T1000 (cell line): ENCODE data around the gene RTL10.

Experiments
- DNase-seq: peaks from one replicate; lab custom pipeline; 2025; ENCODE audit warnings: mixed read lengths; lab: John Stamatoyannopoulos, UW

Gene RTL10

GRCh38 chr22:19863571-19863970 is 8.9 kb upstream of the RTL10 start:
- DNase-seq = no peak

GRCh38 chr22:19862619-19863246 is 8.1 kb upstream of the RTL10 start:
- DNase-seq = no peak

- no peak for DNase-seq
Observed at GRCh38 chr22:19859861-19860510, 5.3 kb upstream of the RTL10 start.

GRCh38 chr22:19857382-19857781 is 2.7 kb upstream of the RTL10 start:
- no peak for DNase-seq

- DNase-seq = no peak
Observed at GRCh38 chr22:19855504-19856409, 1.1 kb upstream of the RTL10 start.

- DNase-seq = no peak
Observed at GRCh38 chr22:19853879-19854777, 546 bp downstream of the RTL10 start.

GRCh38 chr22:19853058-19853878 is 1.4 kb downstream of the RTL10 start:
- DNase-seq = no peak

- no peak for DNase-seq
Observed at GRCh38 chr22:19852177-19852781, 2.4 kb downstream of the RTL10 start.

- no peak for DNase-seq
Observed at GRCh38 chr22:19851291-19852176, 3.1 kb downstream of the RTL10 start.

GRCh38 chr22:19850763-19851109 is 3.9 kb downstream of the RTL10 start:
- DNase-seq = no peak

- no peak for DNase-seq
Observed at GRCh38 chr22:19849835-19850762, 4.6 kb downstream of the RTL10 start.

GRCh38 chr22:19848298-19849224 is 6.1 kb downstream of the RTL10 start:
- no peak for DNase-seq

GRCh38 chr22:19847345-19847632 is 7.4 kb downstream of the RTL10 start:
- DNase-seq = no peak

GRCh38 chr22:19846620-19847344 is 7.9 kb downstream of the RTL10 start:
- DNase-seq = no peak

- no peak for DNase-seq
Observed at GRCh38 chr22:19845054-19845722, 9.5 kb downstream of the RTL10 start.

- DNase-seq = no peak
Observed at GRCh38 chr22:19844377-19845053, 10.2 kb downstream of the RTL10 start.
